K562 (cell line): ENCODE data around the gene POP5. TPM values are rescaled to one million over a fixed set of nuclear protein-coding genes. Genes with fewer than 3 reads are reported as not detected.

Source experiments
- ATAC-seq: fragments of 200-7000 bp; cut with Tn5 transposase; 3 replicates; pipeline ENCODE4 v1.9.1; 2020; ENCODE audit warnings: moderate library complexity
- BruUV-seq: library from RNA; stranded (reverse); fragments of 400-500 nt; replicated peaks from 2 replicates; lab custom pipeline; 2021; lab: Mats Ljungman, UMichigan
- CTCF ChIA-PET: fragments of 300-600 bp; formaldehyde crosslinking; extraction: SDS; loops from one replicate; lab custom pipeline; 2021; ENCODE audit warnings: low intra/inter-chr PET ratio; lab: Yijun Ruan, JAX
- POLR2A ChIA-PET: fragments of 300-600, 350-650 bp; sonication (Branson Sonifier 250); formaldehyde crosslinking; extraction: SDS; loops from one replicate; lab custom pipeline; 2021; ENCODE audit warnings: antibody characterized with exemption, inconsistent platforms; lab: Yijun Ruan, JAX
- DNase-seq, 4 experiments: peaks; one replicate each; pipeline versions ENCODE4 v3.0.0 to v3.0.0-alpha.2; 2011 to 2018; ENCODE audit warnings: low spot score in 3 of 4, mixed read lengths in 3 of 4; ENCODE audit errors: extremely low read depth in 1 of 4
- FAIRE-seq: peaks from 2 replicates; lab custom pipeline; 2011; peaks lifted over from hg19 to GRCh38; lab: Jason Lieb, UNC
- H2AFZ ChIP-seq: 2 replicates; pipeline ENCODE4 v1.6.0; 2011; ENCODE audit warnings: low read depth, low read length, control low read depth, inconsistent platforms
- H3K27ac ChIP-seq: fragments of 200-600 bp; 3 replicates; pipeline ENCODE4 v1.8.0; 2011; ENCODE audit warnings: low read depth, mild to moderate bottlenecking, control low read depth, inconsistent platforms, low read length, moderate library complexity, mixed read lengths; ENCODE audit errors: extremely low read depth
- H3K27me3 ChIP-seq, 2 experiments: fragments of 300-600 bp in 1 of 2; 2 replicates in 1 of 2; 3 replicates in 1 of 2; pipeline versions ENCODE4 v1.6.0 to v1.8.0; 2011; ENCODE audit warnings: inconsistent platforms in 2 of 2, low read length in 2 of 2, mild to moderate bottlenecking in 1 of 2, mixed read lengths in 1 of 2, moderate library complexity in 1 of 2; ENCODE audit not compliant: control insufficient read depth in 2 of 2, insufficient read depth in 2 of 2
- H3K36me3 ChIP-seq: fragments of 300-600 bp; 3 replicates; pipeline ENCODE4 v1.8.0; 2011; ENCODE audit warnings: mild to moderate bottlenecking, low read length, inconsistent platforms; ENCODE audit not compliant: control insufficient read depth, insufficient read depth
- H3K4me1 ChIP-seq, 2 experiments: fragments of 200-600 bp in 1 of 2; replicated peaks in 1 of 2; 2 replicates in 1 of 2; 3 replicates in 1 of 2; pipeline versions ENCODE4 v1.5.1 to v1.8.0; 2011; ENCODE audit warnings: inconsistent platforms in 2 of 2, low read length in 2 of 2, mild to moderate bottlenecking in 1 of 2, mixed read lengths in 1 of 2, moderate library complexity in 1 of 2; ENCODE audit not compliant: control insufficient read depth in 2 of 2, insufficient read depth in 2 of 2
- H3K4me2 ChIP-seq: 2 replicates; pipeline ENCODE4 v1.6.1; 2011; ENCODE audit warnings: low read length, control low read depth, inconsistent platforms, mixed read lengths; ENCODE audit not compliant: insufficient read depth
- H3K4me3 ChIP-seq: fragments of 200-600 bp; sonication (generic), shearing (Covaris generic); 2 replicates; pipeline ENCODE4 v1.5.1; 2016; ENCODE audit warnings: control low read depth, inconsistent platforms
- H3K79me2 ChIP-seq: fragments of 200-600 bp; 3 replicates; pipeline ENCODE4 v1.8.0; 2011; ENCODE audit warnings: low read length, inconsistent platforms; ENCODE audit not compliant: control insufficient read depth, insufficient read depth
- H3K9ac ChIP-seq, 2 experiments: 2 replicates each; pipeline versions ENCODE4 v1.6.0 to v1.6.1; 2011; ENCODE audit warnings: low read depth in 2 of 2, low read length in 2 of 2, control low read depth in 1 of 2, inconsistent platforms in 1 of 2, mild to moderate bottlenecking in 1 of 2, mixed read lengths in 1 of 2; ENCODE audit not compliant: insufficient read depth in 1 of 2
- H3K9me1 ChIP-seq: one replicate; pipeline ENCODE4 v1.6.0; 2011; ENCODE audit warnings: inconsistent platforms, mild to moderate bottlenecking, low read length, moderate library complexity; ENCODE audit not compliant: control insufficient read depth, insufficient read depth
- H3K9me3 ChIP-seq: replicated peaks from 2 replicates; pipeline ENCODE4 v1.5.1; 2011; ENCODE audit warnings: low read depth, low read length, inconsistent platforms; ENCODE audit not compliant: control insufficient read depth, insufficient read depth
- H4K20me1 ChIP-seq: replicated peaks from 2 replicates; pipeline ENCODE4 v1.6.1; 2011; ENCODE audit warnings: low read length, inconsistent platforms, mixed read lengths; ENCODE audit not compliant: control insufficient read depth, insufficient read depth
- BCL6 ChIP-seq: fragments of 250-450 bp; sonication (Bioruptor Pico); IDR thresholded peaks from 2 replicates; pipeline ENCODE4 v1.4.0; 2020
- BCOR ChIP-seq: fragments of 450-650 bp; IDR thresholded peaks from 2 replicates; pipeline ENCODE4 v1.6.1; 2016
- BHLHE40 ChIP-seq: IDR thresholded peaks from 2 replicates; pipeline ENCODE4 v1.6.1; 2011; ENCODE audit warnings: low read length, improper control_type of control experiment
- E2F6 ChIP-seq, 2 experiments: IDR thresholded peaks; 2 replicates each; pipeline ENCODE4 v1.6.1; 2011; ENCODE audit warnings: borderline replicate concordance in 1 of 2, control low read depth in 1 of 2, low read depth in 1 of 2, low read length in 1 of 2, mild to moderate bottlenecking in 1 of 2, mixed read lengths in 1 of 2, moderate library complexity in 1 of 2; ENCODE audit not compliant: insufficient read depth in 1 of 2, insufficient read length in 1 of 2, poor library complexity in 1 of 2, severe bottlenecking in 1 of 2; ENCODE audit errors: extremely low read depth in 1 of 2
- ELK3 ChIP-seq: fragments of 450-650 bp; formaldehyde crosslinking; IDR thresholded peaks from 2 replicates; pipeline ENCODE4 v1.4.0; 2020; ENCODE audit warnings: mild to moderate bottlenecking
- HDAC6 ChIP-seq: IDR thresholded peaks from 2 replicates; pipeline ENCODE4 v1.6.1; 2012; ENCODE audit warnings: low read depth, mild to moderate bottlenecking, control low read depth, inconsistent platforms, low read length, moderate library complexity
- KAT8 ChIP-seq: fragments of 450-650 bp; IDR thresholded peaks from 2 replicates; pipeline ENCODE4 v1.6.1; 2016; ENCODE audit warnings: low read depth, mild to moderate bottlenecking
- NONO ChIP-seq, 2 experiments: fragments of 200-400 bp in 1 of 2; fragments of 450-650 bp in 1 of 2; formaldehyde crosslinking in 1 of 2; IDR thresholded peaks; 2 replicates each; pipeline ENCODE4 v1.6.1; 2017; ENCODE audit warnings: low read depth in 2 of 2, mild to moderate bottlenecking in 2 of 2, moderate library complexity in 2 of 2, low read length in 1 of 2
- RBM25 ChIP-seq: fragments of 200-400 bp; formaldehyde crosslinking; IDR thresholded peaks from 2 replicates; pipeline ENCODE4 v1.6.1; 2018; ENCODE audit warnings: low read length, low read depth, moderate library complexity; ENCODE audit not compliant: severe bottlenecking
- SMAD4 ChIP-seq: fragments of 250-450 bp; sonication (Bioruptor Pico); conservative IDR thresholded peaks from 2 replicates; pipeline ENCODE4 v1.8.0; 2021; ENCODE audit warnings: inconsistent platforms, mild to moderate bottlenecking, moderate library complexity
- TEAD2 ChIP-seq: fragments of 450-650 bp; IDR thresholded peaks from 2 replicates; pipeline ENCODE4 v1.6.1; 2016; ENCODE audit warnings: missing genetic modification characterization, control low read depth, missing compliant biosample characterization
- ZNF121 ChIP-seq: sonication (generic); formaldehyde crosslinking; conservative IDR thresholded peaks from 2 replicates; pipeline ENCODE4 v1.8.0; 2022; ENCODE audit warnings: missing genetic modification reagents
- ZNF778 ChIP-seq: fragments of 450-650 bp; formaldehyde crosslinking; IDR thresholded peaks from 2 replicates; pipeline ENCODE4 v1.4.0; 2020; ENCODE audit warnings: mild to moderate bottlenecking, moderate library complexity
- WGBS: fragments of 100-300 bp; shearing (Covaris generic); methylation state at CpG from one replicate; pipeline ENCODE4 v1.1.6; 2016; ENCODE audit warnings: low coverage, mixed read lengths; ENCODE audit not compliant: insufficient coverage; ENCODE audit errors: missing lambda C conversion rate; 5-methylcytosine and 5-hydroxymethylcytosine counted together
- in situ Hi-C: fragments of 300-500 bp; cut with MboI; formaldehyde crosslinking; loops from 4 replicates; pipeline ENCODE4 v1.15.0; 2018; ENCODE audit warnings: inconsistent platforms, mixed read lengths
- intact Hi-C: fragments of 100-400 bp; cut with micrococcal nuclease; formaldehyde crosslinking; loops from 2 replicates; pipeline ENCODE4 v1.14.2; 2022
- polyA plus RNA-seq, 8 experiments: library from polyadenylated mRNA; depleted of rRNA in 4 of 8; stranded (reverse) in 5 of 8; unstranded in 3 of 8; fragments of >200 nt; fragmentation: Nextera tagmentation in 2 of 8; fragmentation: Illumina TruSeq in 1 of 8; extraction: Ambion mirVana in 2 of 8; extraction: Trizol in 1 of 8; gene quantifications; 2 replicates each; pipeline versions ENCODE4 v1.2.1 to v1.2.3, GENCODE V29; 2011 to 2014; ENCODE audit warnings: inconsistent platforms in 1 of 8, missing spikeins in 1 of 8
- total RNA-seq, 7 experiments: library from RNA; depleted of rRNA in 6 of 7; stranded (reverse); fragments of >200 nt in 6 of 7; fragmentation: Illumina TruSeq in 2 of 7; extraction: Trizol in 2 of 7; gene quantifications; 2 replicates each; pipeline versions ENCODE4 v1.2.1 to v1.2.3, GENCODE V29; 2011 to 2021; ENCODE audit warnings: low replicate concordance in 1 of 7

The POP5 gene
- total and polyA plus RNA-seq, 9 of the 15 experiments (the other 6 are each of a cell fraction or from before 2014, with no cell fraction given) = 57.5 to 253 (median 73.8) TPM

GRCh38 chr12:120542166-120542565 lies 39.0 kb downstream of the POP5 start:
- peaks cover 66% of the 10 kb centered on the region; the same call in 2 of the 3 replicates for H3K36me3 ChIP-seq
- peaks cover 17 to 36% of the 10 kb centered on the region in 2 experiments; a peak in 4 of 5 replicates for H3K4me1 ChIP-seq
- no TSS peak for BruUV-seq
- no peaks in the 10 kb centered on the region for H3K27me3 ChIP-seq
- H3K4me3 ChIP-seq = no peak overlapping the region
- no peak for ATAC-seq
- H3K9me1 ChIP-seq = no peaks in the 10 kb centered on the region
- no peaks in the 10 kb centered on the region for H3K9me3 ChIP-seq
- CTCF ChIA-PET = no interaction called here
- no peak overlapping the region for H3K27ac ChIP-seq
- H2AFZ ChIP-seq = no peak overlapping the region
- TF ChIP-seq RBM25 = peak; percentile 7
- TF ChIP-seq ZNF121 = peak; percentile 64
- TF ChIP-seq ZNF778 = no peak
- POLR2A ChIA-PET = no interaction called here
- FAIRE-seq = no peak
- 82% methylated on average over 5 of the region's 5 CpGs for WGBS
- DNase-seq = no peak
- in situ Hi-C loops = no loop called here
- intact Hi-C loops = no loop called here
- H3K9ac ChIP-seq = no peak overlapping the region
- H4K20me1 ChIP-seq = peaks cover 55% of the 10 kb centered on the region
- H3K79me2 ChIP-seq = peaks cover 79% of the 10 kb centered on the region
- H3K4me2 ChIP-seq = no peak overlapping the region

- Histone ChIP-seq H3K27ac (peak overlapping the region; percentile 13; the same call in 2 of the 3 replicates), H2AFZ (no peak overlapping the region), H3K79me2 (peaks cover 86% of the 10 kb centered on the region), H3K27me3 (no peaks in the 10 kb centered on the region), H3K36me3 (peaks cover 66% of the 10 kb centered on the region), H3K9me3 (no peaks in the 10 kb centered on the region), H3K4me1 (peaks cover 26 to 49% of the 10 kb centered on the region in 2 experiments), H3K4me3 (no peak overlapping the region), H4K20me1 (peaks cover 67% of the 10 kb centered on the region), H3K4me2 (peak overlapping the region; percentile 9; the same call in 1 of the 2 replicates), H3K9ac (no peak overlapping the region), H3K9me1 (no peaks in the 10 kb centered on the region)
- intact Hi-C loops (loop anchor here (2.0 kb wide), 1 partner anchor 44 kb away; the partner anchor contains the start of gene DYNLL1), in situ Hi-C loops (no loop called here)
- ChIA-PET CTCF (no interaction called here), POLR2A (interaction anchor here (0.7 to 4.1 kb wide), 14 partner anchors 10 to 305 kb away, joined by 3 to 26 read pairs (median 4); partner anchors contain the start of genes COQ5, DYNLL1, RNU4-1 and RNU4-2)
- WGBS = 0% methylated on average over 3 of the region's 3 CpGs
- DNase-seq (peak; percentile 78 to 93 (median 85)), ATAC-seq (peak; percentile 85), FAIRE-seq (peak; percentile 95)
- BruUV-seq = no TSS peak
- TF ChIP-seq NONO (IDR thresholded peaks at IDR 0.05; ENCODE audit: low read depth in 2 of 2, low read length in 1 of 2) (peak in 1 of 2 experiments; percentile 80; a peak in 2 of 4 replicates), BHLHE40 (peak; percentile 70; the same call in 1 of the 2 replicates), BCOR (peak; percentile 87), ELK3 (no peak), KAT8 (no peak), SMAD4 (peak; percentile 94), E2F6 (IDR thresholded peaks at IDR 0.05; ENCODE audit: borderline replicate concordance in 1 of 2, extremely low read depth in 1 of 2, insufficient read depth in 1 of 2, insufficient read length in 1 of 2, low read depth in 1 of 2, low read length in 1 of 2, poor library complexity in 1 of 2, severe bottlenecking in 1 of 2) (no peak), BCL6 (CRISPR knock-in tag) (no peak), HDAC6 (no peak), TEAD2 (no peak)
Measured at GRCh38 chr12:120540445-120540844, 40.8 kb downstream of the POP5 start.
